GM21360 (cell line): ENCODE measurements around the gene PIP5K1B.
"Not testable (repeated sequence)": the region's sequence is repeated elsewhere in the genome, so short reads cannot be mapped to it uniquely, and the experiment has no call there.

Experiments
- ATAC-seq: cut with Tn5 transposase; IDR thresholded peaks from one replicate; pipeline ENCODE4 v1.9.1; 2021; ENCODE audit warnings: mild to moderate bottlenecking, moderate library complexity; ENCODE audit not compliant: unreplicated experiment

The PIP5K1B gene, protein sequence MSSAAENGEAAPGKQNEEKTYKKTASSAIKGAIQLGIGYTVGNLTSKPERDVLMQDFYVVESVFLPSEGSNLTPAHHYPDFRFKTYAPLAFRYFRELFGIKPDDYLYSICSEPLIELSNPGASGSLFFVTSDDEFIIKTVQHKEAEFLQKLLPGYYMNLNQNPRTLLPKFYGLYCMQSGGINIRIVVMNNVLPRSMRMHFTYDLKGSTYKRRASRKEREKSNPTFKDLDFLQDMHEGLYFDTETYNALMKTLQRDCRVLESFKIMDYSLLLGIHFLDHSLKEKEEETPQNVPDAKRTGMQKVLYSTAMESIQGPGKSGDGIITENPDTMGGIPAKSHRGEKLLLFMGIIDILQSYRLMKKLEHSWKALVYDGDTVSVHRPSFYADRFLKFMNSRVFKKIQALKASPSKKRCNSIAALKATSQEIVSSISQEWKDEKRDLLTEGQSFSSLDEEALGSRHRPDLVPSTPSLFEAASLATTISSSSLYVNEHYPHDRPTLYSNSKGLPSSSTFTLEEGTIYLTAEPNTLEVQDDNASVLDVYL

DNA sequence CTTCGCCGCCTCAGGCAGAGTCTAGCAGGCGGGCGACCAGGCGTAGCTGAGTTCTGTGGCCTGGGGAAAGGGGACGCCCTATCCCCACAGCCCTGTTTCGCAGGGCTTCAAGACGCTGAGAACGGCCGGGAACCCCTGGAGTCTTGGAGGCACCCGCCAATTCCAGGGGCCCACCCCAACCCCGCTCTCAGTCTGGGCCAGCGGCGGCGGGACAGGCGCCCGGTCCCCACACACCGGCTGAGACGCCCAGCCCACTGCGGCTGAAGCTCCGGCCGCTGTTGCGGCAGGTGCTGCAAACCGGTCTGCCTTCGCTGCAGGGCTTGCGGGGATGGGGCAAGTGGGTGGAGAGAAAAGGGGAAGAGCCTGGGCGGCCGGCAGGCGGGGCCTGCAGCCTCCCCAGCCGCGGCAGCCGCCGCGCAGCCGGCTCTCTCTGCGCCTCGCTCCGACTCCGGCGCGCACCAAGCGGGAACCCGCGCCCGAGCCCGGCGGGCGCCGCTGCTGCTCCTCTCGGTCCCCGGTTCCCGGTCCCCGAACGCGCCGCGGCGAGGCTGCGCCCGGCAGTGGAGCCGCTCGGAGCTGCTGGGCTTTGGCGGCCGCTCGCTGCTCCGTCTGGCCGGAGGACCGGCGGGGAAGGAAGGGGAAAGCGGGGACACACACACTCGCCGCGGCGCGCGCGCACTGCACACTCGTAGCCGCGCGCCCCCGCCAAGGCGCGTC is at the start of gene PIP5K1B:
TSS of gene PIP5K1B (plus strand) at position 427 of the 717 bp plus-strand sequence. CDS start 117,375 bp downstream, outside the sequence.
- ATAC-seq: peak; percentile 72

DNA sequence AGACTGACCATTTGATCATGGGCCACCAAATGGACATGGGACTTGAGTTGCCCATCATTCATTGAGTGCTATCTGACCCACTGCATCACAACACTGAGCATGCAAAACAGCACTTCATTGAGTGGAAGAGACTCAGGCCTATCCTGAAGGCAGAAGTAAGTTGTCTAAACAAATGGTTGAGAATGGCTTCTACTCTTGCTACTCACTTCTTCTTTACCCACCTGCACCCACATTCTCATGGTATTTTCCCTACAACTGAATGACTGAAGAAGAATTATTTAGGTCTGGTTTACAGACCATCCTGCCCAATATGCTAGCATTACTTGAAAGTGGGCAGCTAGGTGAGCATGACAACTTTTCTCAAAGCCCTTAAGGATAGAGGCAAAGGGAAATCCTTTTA is 41.0 kb upstream of the PIP5K1B start:
- ATAC-seq: no peak

DNA sequence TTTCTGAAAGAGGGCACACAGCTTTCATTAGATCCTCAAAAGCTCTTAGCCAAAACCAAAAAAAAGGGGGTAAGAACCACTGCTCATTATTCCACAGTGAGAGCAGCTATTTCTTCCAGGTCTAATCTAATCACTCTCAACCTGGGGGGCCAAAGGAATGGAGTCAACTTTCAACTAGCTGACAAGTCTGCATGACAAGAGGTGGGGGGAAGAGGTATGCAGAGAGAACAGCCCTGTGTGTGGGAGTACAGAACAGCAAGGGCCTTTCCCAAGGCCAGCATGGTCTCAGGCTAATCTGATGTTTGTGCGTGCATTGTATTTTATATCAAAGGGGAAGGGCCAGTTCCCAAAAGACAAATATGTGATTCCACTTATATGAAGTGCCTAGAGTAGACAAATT is 36.9 kb upstream of the PIP5K1B start:
- no peak for ATAC-seq

DNA sequence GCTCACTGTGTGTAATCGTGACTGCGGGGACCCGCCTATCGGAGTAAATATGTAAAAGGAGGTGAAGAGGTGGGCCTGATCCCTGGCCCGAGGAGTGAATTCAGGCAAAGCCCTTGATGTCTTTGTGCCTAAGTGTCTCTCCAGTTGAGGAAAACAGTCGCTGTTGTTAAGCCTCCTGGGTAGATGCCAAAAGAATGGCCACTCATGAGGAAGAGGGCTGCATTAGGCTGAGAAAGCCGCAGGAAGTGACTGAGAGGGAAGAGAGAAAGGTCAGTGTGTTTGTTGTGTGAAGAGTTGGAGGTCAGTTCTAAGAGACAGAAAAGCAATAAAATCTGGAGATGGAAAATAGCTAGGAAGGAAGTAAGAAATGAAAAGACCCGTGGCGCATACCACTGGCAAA is 35.8 kb upstream of the PIP5K1B start:
- ATAC-seq: no peak

DNA sequence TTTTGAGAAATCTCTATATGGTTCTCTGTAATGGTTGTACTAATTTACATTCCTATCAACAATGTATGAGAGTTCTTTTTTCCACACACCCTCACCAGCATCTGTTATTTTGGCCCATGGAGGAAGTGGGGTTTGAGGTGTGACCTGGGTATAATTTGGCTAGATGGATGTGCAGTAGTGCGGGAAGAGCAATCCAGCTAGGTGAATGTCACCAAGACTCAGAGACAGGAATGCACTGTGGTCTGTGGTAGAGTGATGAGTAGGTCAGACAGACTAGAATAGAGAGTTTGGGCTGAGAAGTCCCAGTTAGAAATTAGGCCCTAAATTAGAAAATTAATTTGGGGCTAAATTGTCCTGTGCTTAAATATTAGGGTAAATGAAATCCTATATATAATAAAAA is 32.8 kb upstream of the PIP5K1B start:
- ATAC-seq: no peak

DNA sequence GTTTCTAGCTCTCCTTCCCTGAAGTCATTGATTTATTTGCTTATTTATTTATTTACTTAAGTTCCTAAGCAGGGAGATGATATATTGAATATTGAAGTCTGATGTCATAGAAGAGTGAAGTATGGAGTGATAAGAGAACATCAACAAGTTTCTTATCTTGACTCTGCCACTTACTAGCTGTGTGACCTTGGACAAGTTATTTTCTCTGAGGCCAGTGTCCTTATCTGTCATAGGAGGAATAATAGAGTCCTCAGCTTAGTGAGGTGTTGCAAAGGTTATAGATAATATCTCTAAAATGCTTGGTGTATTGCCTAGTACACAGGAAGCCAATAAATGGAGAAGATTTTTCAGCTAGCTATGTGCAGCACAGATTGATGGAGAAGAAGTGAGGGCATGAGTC is 32.4 kb upstream of the PIP5K1B start:
- no peak for ATAC-seq

DNA sequence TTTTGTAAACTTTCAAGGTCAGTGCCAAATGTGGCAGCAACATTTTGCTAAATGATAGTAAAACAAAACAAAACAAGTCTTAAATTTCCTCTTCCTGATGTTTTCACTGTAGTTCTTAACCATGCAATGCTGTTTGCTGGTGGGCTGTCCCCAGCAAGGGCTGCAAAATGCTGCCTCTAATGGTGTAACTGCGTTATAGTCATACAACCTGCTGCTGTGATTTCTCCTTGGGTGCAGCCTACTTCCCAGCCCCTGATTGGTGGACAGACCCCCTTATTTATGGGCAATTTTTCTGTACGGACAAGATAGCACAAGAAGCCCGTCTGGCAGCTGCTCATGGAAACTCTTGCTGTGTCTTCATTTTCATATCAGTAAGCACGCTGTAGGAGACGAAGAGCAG is 26.6 kb upstream of the PIP5K1B start:
- ATAC-seq: no peak

DNA sequence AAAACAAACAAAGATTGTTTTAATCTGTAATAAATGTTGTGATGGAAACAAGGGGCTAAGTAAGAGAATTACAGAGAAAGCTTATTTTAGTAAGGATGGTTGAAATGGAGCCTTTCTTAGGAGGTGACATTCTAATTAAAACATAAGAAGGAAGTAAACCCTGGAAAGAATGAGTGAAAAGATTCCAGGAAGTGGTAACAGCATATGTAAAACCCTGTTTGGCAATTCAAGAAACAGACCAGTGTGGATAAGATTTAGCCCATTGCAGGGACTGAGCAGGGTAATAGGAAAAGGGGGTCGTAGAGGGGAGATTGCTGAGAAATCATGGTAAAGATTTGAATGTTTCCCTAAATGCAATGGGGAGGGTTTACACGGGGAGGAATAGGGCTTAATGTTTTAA is 21.6 kb upstream of the PIP5K1B start:
- ATAC-seq: no peak

DNA sequence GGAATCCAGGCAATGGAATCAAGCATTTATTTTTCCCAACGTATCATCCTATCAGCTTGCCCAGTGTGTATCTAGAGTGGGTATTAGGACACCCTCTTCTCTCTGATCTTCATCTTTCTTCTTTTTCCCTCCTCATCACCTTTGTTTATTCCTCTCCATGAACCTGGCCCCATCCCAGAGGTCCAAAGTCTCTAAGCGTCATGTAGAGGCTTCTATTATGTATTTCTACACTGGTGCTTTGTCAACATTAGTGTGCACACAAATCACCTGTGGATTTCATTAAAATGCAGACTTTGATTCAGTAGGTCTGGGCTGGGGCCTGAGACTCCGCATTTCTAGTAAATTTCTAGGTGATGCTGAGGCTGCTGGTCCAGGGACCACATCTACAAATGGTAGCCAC is 19.8 kb upstream of the PIP5K1B start:
- no peak for ATAC-seq

DNA sequence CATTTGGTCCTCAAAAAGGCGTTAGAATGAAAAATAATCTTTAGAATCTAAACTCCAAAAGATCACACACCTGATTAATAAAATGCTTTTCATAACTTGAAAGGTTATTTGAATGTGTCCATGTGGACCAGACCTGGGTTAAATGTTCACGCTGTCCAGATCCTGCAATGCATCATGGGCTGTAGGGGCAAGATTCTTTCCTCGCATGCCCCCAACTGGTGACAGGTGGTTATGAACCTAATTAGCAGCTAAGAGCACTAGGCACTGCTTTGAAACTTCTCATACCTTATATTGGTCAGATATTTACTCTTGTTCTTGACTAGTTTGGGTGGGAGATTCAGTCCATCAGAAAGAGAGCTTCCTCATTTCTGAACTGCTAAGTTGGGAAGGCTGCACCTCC is 19.3 kb upstream of the PIP5K1B start:
- ATAC-seq: peak; percentile 72

DNA sequence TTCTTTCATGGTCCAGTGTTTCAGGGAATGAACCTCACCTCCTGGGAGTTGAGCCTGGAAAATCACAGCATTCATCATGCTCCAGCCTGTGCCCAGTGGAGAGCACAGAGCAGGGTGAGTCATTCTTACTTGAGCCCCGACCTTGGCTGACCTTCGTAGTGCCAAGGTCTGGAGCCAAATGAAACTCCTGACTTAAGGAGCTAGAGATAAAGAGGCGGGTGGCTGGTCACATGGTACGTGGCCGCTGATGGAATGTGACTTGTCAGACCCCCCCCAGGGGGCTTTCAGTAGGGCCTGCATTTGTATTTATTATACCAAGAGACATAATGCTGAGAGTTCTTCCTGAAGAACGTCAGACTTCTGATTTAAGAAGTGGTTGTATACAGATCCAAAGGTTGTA is 15.0 kb upstream of the PIP5K1B start:
- ATAC-seq: no peak

DNA sequence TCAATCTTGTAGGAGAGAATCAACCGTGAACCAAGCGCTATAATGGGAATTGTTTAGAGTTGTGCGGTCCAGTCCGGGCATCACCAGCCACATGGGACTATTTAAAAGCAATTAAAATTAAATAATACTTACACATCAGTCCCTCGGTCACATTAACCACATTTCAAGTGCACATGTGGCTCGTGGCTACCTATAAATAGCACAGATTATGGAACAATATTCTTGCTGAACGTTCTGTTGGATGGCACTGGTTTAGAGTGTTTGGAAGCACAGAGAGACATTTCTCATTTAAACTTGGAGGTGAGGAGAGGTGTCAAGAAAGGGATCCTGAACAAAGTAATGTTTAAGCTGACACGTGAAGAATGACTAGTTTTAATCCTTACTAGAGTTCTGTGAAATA is 12.5 kb upstream of the PIP5K1B start:
- no peak for ATAC-seq

DNA sequence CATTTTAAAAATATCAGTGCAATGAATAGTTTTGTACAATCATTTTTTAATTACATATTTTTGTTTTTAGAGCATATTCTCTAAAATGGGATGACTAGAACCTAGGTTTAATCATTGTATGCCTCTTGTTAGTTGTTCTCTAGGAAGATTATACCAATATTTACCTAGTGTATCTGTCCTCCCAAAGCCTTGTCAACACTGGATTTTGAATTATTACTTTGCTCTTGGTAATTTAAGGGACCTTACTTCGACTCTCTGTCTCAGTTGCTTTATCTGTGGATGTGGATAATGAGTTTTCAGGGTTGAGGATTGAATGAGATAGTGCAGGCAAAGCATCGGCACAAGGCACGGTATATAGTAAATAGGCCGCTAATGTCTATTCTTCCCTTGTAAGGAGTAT is 10.9 kb upstream of the PIP5K1B start:
- no peak for ATAC-seq

DNA sequence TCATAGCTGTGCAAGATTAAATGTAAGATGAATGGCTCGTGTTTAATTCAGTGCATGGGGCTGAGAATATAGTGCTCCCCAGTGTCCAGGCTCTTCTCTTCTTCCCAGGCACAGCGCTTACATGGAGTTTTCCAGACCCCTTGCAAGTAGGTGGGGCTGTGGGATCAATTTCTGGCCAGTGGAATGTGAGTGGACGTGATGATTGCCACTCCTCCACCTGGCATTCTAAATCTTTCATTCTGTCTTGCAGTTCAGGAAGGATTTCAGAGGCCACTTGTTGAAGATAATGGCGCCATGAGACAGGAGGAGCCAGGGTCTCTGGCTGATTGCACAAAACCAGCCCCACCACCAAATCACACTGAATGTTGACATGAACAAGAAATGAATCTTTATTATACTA is 7.2 kb upstream of the PIP5K1B start:
- ATAC-seq: no peak

DNA sequence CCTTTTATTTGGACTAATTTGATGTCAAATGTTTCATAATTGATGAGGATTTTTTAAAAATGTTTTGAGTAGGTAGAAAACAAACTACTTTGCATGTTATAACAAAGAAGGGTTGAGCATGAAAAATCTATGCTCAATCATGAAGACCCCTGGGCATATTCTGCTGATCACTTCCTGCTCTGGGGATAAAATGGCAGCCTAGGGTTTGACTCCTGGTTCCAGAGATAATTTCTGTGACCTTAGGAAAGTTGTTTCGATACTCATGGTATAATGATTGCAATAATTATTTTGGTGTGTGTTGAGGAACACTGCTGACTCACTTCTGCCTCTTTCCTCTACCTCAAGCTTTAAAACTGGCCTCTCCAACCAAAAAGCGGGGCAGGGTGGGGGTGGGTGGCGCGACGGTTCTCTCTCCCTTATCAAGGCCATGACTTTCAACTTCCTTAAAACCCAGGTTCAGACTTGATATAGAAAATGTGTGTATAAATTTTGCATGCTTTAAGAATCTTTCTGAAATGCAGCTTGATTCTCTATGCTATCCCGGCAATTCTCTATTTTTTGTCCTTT is 6.0 kb upstream of the PIP5K1B start:
- no peak for ATAC-seq

DNA sequence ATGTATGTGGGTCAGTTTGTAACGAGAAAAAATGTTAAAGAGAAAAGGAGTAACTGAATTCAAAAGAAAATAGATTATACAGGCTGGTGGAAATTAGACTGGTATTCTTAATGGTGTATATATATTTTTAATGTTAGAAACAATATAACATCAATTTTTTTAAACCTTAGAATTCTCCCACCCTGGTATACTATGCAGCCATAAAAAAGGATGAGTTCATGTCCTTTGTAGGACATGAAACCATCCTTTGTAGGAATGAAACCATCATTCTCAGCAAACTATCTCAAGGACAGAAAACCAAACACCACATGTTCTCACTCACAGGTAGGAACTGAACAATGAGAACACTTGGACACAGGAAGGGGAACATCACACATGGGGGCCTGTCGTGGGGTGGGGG is 5.4 kb upstream of the PIP5K1B start:
- not testable (repeated sequence) for ATAC-seq

DNA sequence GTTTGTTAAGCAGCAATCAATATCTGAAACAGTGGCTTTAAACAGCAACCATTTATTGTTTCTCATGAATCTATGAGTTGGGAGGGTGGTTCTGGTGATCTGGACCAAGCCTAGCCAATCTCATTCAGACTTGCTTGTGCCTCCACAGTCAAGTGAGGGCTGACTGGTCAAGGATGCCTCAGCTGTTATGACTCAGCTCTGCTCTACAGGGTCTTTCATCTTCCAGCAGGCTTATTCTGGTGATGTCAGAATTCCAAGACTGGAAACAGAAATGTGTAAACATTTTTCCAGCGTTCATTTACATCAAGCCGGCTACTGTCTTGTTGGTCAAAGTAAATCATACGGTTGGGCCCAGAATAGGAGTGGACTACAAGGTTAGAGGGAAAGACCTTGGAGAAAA is 2.5 kb upstream of the PIP5K1B start:
- ATAC-seq: no peak

DNA sequence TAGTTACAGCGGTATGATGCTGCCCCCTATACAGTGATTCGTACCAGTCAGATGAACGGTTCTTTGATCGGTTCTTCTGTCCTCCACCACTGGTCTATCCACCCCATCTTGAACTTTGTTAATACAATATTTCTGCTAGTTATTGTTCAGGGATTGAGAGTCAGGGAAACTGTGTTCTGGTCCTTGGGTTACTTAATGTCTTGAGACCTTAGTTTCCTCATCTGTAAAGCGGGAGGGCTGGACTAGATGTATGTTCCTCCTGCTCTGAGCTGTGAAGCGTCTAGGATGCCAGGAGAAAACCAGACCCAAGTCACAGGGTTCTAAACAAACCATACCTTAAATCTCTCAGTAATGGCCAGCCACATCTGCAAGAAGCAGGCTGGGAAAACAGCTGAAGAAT is 1.4 kb upstream of the PIP5K1B start:
- ATAC-seq: no peak

DNA sequence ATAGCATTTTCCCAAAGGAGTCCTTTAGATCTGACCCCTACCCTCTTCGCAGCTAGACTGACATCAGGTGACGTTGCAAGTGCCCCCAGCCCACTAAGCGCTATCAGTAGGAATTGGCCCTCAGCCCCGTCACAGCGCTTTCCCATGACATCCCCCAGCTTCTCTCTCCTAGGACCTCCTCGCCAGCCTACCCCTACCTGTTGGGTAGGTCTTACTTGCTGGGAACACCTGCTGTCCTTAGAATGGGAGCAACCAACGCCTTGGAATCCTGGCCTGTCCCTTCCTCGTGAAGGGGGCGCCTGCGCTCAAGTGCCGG is 584 bp upstream of the PIP5K1B start:
- no peak for ATAC-seq

DNA sequence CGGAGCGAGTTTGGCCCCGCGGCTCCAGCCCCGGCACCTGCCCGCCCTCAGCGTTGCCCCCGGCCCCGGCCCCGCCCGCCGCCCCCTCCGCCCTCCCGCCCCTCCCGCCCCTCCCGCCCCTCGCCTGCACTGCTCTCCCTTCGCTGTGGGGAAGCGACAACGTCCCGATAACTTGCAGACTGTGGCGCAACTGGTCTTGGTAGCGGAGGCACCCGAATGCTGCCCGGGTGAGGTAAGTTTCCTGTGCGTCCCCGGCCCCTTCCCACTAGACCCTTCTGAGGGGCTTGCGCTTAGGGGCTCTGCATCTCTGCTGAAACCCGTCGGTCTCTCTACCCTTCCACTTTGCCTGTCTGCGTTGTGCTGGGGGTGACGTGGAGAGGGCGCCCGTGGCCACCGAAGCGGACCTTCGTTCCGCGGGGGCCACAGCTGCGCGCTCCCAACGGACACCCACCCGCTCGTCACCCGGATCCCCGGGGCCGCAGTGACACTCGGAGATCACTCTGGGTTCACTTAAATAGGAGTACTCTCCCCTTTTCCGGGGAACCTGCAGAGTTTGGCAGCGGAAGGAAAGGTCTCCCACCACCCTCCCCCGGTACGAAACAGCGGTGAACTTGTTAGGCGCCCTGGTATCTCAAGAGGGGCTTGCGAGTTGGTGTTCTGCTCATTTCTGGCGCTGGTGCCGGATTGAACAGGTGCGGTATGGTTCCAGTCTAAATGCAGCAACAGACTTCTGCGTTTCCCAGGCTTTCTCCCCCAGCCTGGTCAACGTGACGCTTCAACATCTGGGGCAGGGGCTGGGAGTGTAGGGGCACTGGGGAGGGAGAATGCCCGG is 707 bp downstream of the PIP5K1B start:
- ATAC-seq: no peak
